ENCODE data around the gene ACP7. TPM values are rescaled to one million over a fixed set of nuclear protein-coding genes. Genes with fewer than 3 reads are reported as not detected.

The ACP7 gene
- total RNA-seq, 1 experiment from 2014 or later, result 0.15 TPM

DNA sequence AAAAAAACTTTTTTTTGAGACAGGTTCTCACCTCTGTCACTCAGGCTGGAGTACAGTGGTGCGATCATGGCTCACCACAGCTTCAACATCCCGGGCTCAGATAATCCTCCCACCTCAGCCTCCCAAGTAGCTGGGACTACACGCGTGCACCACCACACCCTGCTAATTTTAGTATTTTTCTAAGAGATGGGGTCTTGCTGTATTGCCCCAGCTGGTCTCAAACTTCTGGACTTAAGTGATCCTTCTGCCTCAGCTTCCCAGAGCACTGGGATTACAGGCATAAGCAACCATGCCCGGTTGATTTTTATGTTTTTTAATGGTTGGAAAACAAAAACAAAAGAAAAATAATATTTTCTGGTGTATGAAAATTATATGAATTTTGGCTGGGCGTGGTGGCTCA is 9.2 kb upstream of the ACP7 start:
- Histone ChIP-seq H2BK120ac (ENCODE audit: low read depth, low read length, poor library complexity, severe bottlenecking) (no peak overlapping the region), H3K79me1 (ENCODE audit: insufficient read depth, low read depth, low read length, poor library complexity, severe bottlenecking) (no peaks in the 10 kb centered on the region), H3K14ac (ENCODE audit: insufficient read depth, low read length) (no peak overlapping the region), H2BK5ac (ENCODE audit: insufficient read length, low read length) (no peak overlapping the region), H3K79me2 (ENCODE audit: insufficient read depth, low read length) (no peaks in the 10 kb centered on the region), H2BK15ac (ENCODE audit: low read depth, low read length) (no peak overlapping the region), H3K18ac (ENCODE audit: insufficient read length, low read depth, low read length) (no peak overlapping the region), H3K23ac (ENCODE audit: insufficient read length, low read depth, low read length) (no peak overlapping the region), H2BK20ac (ENCODE audit: low read depth, low read length, poor library complexity, severe bottlenecking) (no peak overlapping the region), H3K56ac (ENCODE audit: insufficient read length, low read depth, low read length) (no peak overlapping the region), H3K4me2 (ENCODE audit: insufficient read depth, insufficient read length, low read length) (no peak overlapping the region), H3K4ac (ENCODE audit: low read depth, low read length) (no peak overlapping the region), H4K20me1 (ENCODE audit: control insufficient read depth, insufficient read depth, insufficient read length) (no peaks in the 10 kb centered on the region), H3K27me3 (ENCODE audit: insufficient read depth, low read length) (no peaks in the 10 kb centered on the region; the same call in 1 of the 2 replicates), H3K27ac (ENCODE audit: insufficient read length, low read depth, low read length) (no peak overlapping the region), H3T11ph (ENCODE audit: low read length) (no peak overlapping the region), H4K8ac (replicated peaks; ENCODE audit: insufficient read length, low read depth, low read length) (no peak overlapping the region), H2AFZ (ENCODE audit: low read length) (no peak overlapping the region), H3K4me1 (ENCODE audit: insufficient read depth, low read length) (no peaks in the 10 kb centered on the region), H2AK5ac (ENCODE audit: insufficient read length, low read length) (no peak overlapping the region), H4K5ac (ENCODE audit: insufficient read length, low read depth, low read length) (no peak overlapping the region), H3K23me2 (ENCODE audit: insufficient read length, low read depth, low read length, poor library complexity, severe bottlenecking) (no peaks in the 10 kb centered on the region), H2BK12ac (ENCODE audit: insufficient read length, low read depth, low read length) (no peak overlapping the region), H4K91ac (ENCODE audit: insufficient read length, low read depth, low read length) (no peak overlapping the region), H3K9ac (ENCODE audit: extremely low read depth, insufficient read length, low read length) (no peak overlapping the region), H3K9me3 (ENCODE audit: control insufficient read depth, low read depth, low read length) (no peaks in the 10 kb centered on the region)
- no CpG with 5 or more reads among the region's 6 CpGs for WGBS (ENCODE audit: extremely low coverage, insufficient read length, low lambda C conversion rate)
- Mint-ChIP-seq H3K27me3 (ENCODE audit: low read depth) (peaks cover 28% of the 10 kb centered on the region), H3K36me3 (ENCODE audit: insufficient read depth in 1 of 3, low read depth in 3 of 3) (no peaks in the 10 kb centered on the region), H3K9me3 (no peaks in the 10 kb centered on the region; a peak in 1 of 5 replicates), H3K4me3 (no peak overlapping the region), H3K27ac (no peak overlapping the region), H3K4me1 (peaks cover 0 to 3% of the 10 kb centered on the region in 2 experiments; a peak in 1 of 4 replicates)
- no peak for DNase-seq
- TF ChIP-seq, protein P1, sequence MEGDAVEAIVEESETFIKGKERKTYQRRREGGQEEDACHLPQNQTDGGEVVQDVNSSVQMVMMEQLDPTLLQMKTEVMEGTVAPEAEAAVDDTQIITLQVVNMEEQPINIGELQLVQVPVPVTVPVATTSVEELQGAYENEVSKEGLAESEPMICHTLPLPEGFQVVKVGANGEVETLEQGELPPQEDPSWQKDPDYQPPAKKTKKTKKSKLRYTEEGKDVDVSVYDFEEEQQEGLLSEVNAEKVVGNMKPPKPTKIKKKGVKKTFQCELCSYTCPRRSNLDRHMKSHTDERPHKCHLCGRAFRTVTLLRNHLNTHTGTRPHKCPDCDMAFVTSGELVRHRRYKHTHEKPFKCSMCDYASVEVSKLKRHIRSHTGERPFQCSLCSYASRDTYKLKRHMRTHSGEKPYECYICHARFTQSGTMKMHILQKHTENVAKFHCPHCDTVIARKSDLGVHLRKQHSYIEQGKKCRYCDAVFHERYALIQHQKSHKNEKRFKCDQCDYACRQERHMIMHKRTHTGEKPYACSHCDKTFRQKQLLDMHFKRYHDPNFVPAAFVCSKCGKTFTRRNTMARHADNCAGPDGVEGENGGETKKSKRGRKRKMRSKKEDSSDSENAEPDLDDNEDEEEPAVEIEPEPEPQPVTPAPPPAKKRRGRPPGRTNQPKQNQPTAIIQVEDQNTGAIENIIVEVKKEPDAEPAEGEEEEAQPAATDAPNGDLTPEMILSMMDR (conservative IDR thresholded peaks at IDR 0.05), result no peak

All from H9 (cell line).